Vagina (tissue), 2 donors: ENCODE data around the gene CFAP61. TPM values are rescaled to one million over a fixed set of nuclear protein-coding genes. Genes with fewer than 3 reads are reported as not detected.
A peak's percentile ranks its signal among the peaks of the same experiment; 100 is the strongest.
"Not testable (repeated sequence)": the region's sequence is repeated elsewhere in the genome, so short reads cannot be mapped to it uniquely, and the experiment has no call there.

ENCODE experiments used
- DNase-seq, 2 donors: peaks; one replicate each; pipeline ENCODE4 v3.0.0-alpha.2; 2017; ENCODE audit errors: extremely low spot score in 2 of 2
- H3K27ac ChIP-seq: fragments of 200-600 bp; sonication (generic); one replicate; pipeline ENCODE4 v1.5.1; 2019
- H3K27me3 ChIP-seq: fragments of 200-600 bp; sonication (generic); one replicate; pipeline ENCODE4 v1.5.1; 2019
- H3K36me3 ChIP-seq, 2 donors: fragments of 200-600 bp; sonication (generic); one replicate each; pipeline ENCODE4 v1.5.1; 2017 to 2019
- H3K4me1 ChIP-seq: fragments of 200-600 bp; sonication (generic); one replicate; pipeline ENCODE4 v1.5.1; 2019
- H3K4me3 ChIP-seq, 2 donors: fragments of 200-600 bp; sonication (generic); 1 replicate in 1 of 2; 2 replicates in 1 of 2; pipeline ENCODE4 v1.5.1; 2016 to 2019
- H3K9me3 ChIP-seq: fragments of 200-600 bp; sonication (generic); one replicate; pipeline ENCODE4 v1.5.1; 2019
- CTCF ChIP-seq, 3 experiments: fragments of 450-650 bp in 2 of 3; fragments of 200-600 bp in 1 of 3; sonication (generic) in 1 of 3; IDR thresholded peaks; one replicate each; pipeline ENCODE4 v1.5.1; 2017 to 2019; ENCODE audit warnings: antibody characterized with exemption in 3 of 3, mild to moderate bottlenecking in 2 of 3, moderate library complexity in 2 of 3
- POLR2A ChIP-seq, 2 donors: fragments of 450-650 bp; IDR thresholded peaks; one replicate each; pipeline ENCODE4 v1.6.1; 2017; ENCODE audit warnings: antibody characterized with exemption in 2 of 2, mild to moderate bottlenecking in 2 of 2, moderate library complexity in 2 of 2
- POLR2AphosphoS5 ChIP-seq, 2 donors: sonication (generic); formaldehyde crosslinking; IDR thresholded peaks; one replicate each; pipeline ENCODE4 v1.9.0; 2017; ENCODE audit warnings: antibody characterized with exemption in 2 of 2, mild to moderate bottlenecking in 2 of 2, low read depth in 1 of 2; ENCODE audit not compliant: insufficient read depth in 1 of 2
- intact Hi-C: fragments of 100-400 bp; cut with DNase I; formaldehyde crosslinking; loops from one replicate; pipeline ENCODE4 v1.15.1; 2023
- total RNA-seq: library from RNA; depleted of rRNA; stranded (reverse); fragments of >200 nt; gene quantifications from one replicate; pipeline ENCODE4 v1.2.3, GENCODE V29; 2016

The CFAP61 gene
- total RNA-seq: 1.5 TPM

DNA sequence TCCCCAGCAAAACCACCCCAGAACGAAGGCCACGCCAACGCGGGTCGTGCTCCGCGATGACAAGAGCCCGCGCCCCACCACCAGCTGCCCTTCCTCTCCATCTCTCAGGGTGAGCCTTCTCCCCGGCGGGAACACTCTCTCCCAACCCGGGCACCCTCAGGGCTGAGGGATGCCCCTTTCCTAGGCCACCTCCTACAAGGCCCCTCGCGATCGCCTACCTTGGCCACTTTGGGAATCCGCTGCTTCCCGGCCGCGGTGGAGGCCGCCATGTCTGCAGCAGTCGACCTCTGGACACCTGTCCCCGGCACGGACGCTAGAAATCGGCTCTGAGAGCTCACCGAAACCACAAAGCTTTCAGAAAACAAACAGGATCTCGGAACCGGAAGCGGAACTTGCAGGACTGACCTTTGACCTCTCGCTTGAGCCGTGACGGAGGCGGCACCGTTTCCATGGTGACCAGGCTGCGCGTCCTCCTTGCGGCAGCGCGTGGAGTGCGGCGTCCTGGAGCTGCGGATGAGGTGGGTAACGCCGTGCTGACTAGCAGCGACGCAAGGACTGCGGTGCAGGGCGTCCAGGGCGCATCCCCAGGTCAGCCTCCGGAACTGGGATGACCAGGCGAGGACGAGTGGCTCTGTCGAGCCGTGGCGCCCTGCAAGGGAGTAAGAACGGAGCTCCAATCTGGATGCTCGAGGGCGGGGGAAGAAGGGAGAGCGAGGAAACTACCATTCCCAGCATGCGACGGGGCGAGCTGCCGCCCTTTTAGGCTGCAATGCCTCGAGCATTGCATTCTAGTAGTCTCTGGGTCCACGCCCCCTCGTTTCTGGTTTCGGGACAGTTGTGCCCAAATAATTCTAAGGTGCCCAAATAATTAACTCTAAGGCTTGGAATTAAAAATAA, at the start of gene CFAP61, which contains the start of gene CRNKL1:
CFAP61 (plus strand) TSS at position 459 of the 897 bp plus-strand sequence. CDS start 4,122 bp downstream, outside the sequence.
CRNKL1 (minus strand) TSS at position 393 of the 897 bp plus-strand sequence; CDS start at position 269, 124 bp downstream.
- TF ChIP-seq POLR2A (IDR thresholded peaks at IDR 0.05) (no peak), POLR2AphosphoS5 (IDR thresholded peaks at IDR 0.05; ENCODE audit: insufficient read depth in 1 of 2, low read depth in 1 of 2) (peak; percentile 82 to 89), CTCF (IDR thresholded peaks at IDR 0.05) (peak in 1 of 3 experiments; percentile 24)
- Histone ChIP-seq H3K4me1 (peaks cover 19% of the 10 kb centered on the region), H3K9me3 (no peaks in the 10 kb centered on the region), H3K4me3 (peak within 1 kb of the TSS; percentile 89 to 99), H3K36me3 (peaks cover 0 to 31% of the 10 kb centered on the region in 2 donors), H3K27me3 (no peaks in the 10 kb centered on the region), H3K27ac (peak within 1 kb of the TSS; percentile 89)
- DNase-seq: peak in 1 of 2 donors; percentile 95
- intact Hi-C loops: no loop called here

- no peak for DNase-seq
- Histone ChIP-seq H3K4me1 (peaks cover 32% of the 10 kb centered on the region), H3K36me3 (peaks cover 0 to 24% of the 10 kb centered on the region in 2 donors), H3K9me3 (no peaks in the 10 kb centered on the region), H3K27ac (peak overlapping the region; percentile 83), H3K27me3 (no peaks in the 10 kb centered on the region), H3K4me3 (peak overlapping the region; percentile 4 to 9)
- intact Hi-C loops: no loop called here
- TF ChIP-seq POLR2AphosphoS5 (IDR thresholded peaks at IDR 0.05; ENCODE audit: insufficient read depth in 1 of 2, low read depth in 1 of 2) (peak in 1 of 2 donors; percentile 14), POLR2A (IDR thresholded peaks at IDR 0.05) (no peak), CTCF (IDR thresholded peaks at IDR 0.05) (no peak)
These were observed 49.0 kb upstream of the CFAP61 start for GRCh38 chr20:20003031-20003954.

- H3K27me3 ChIP-seq, intact Hi-C loops, DNase-seq, H3K9me3 ChIP-seq: not testable (repeated sequence)
- Histone ChIP-seq H3K27ac (peak overlapping the region; percentile 83), H3K36me3 (peaks cover 0 to 18% of the 10 kb centered on the region in 2 donors), H3K4me1 (peaks cover 39% of the 10 kb centered on the region), H3K4me3 (peak overlapping the region; percentile 4 to 9)
These were observed 48.4 kb upstream of the CFAP61 start for GRCh38 chr20:20003955-20004322.

- no peaks in the 10 kb centered on the region for H3K9me3 ChIP-seq
- H3K4me1 ChIP-seq: peaks cover 52% of the 10 kb centered on the region
- no peaks in the 10 kb centered on the region for H3K27me3 ChIP-seq
- H3K36me3 ChIP-seq: peaks cover 0 to 7% of the 10 kb centered on the region in 2 donors
- intact Hi-C loops: no loop called here
- no peak for DNase-seq
- no peak overlapping the region for H3K4me3 ChIP-seq
- H3K27ac ChIP-seq: no peak overlapping the region
- TF ChIP-seq POLR2AphosphoS5 (IDR thresholded peaks at IDR 0.05; ENCODE audit: insufficient read depth in 1 of 2, low read depth in 1 of 2): no peak
- no peak for TF ChIP-seq POLR2A (IDR thresholded peaks at IDR 0.05)
- no peak for TF ChIP-seq CTCF (IDR thresholded peaks at IDR 0.05)
These were observed 47.0 kb upstream of the CFAP61 start for GRCh38 chr20:20005342-20005741.

DNA sequence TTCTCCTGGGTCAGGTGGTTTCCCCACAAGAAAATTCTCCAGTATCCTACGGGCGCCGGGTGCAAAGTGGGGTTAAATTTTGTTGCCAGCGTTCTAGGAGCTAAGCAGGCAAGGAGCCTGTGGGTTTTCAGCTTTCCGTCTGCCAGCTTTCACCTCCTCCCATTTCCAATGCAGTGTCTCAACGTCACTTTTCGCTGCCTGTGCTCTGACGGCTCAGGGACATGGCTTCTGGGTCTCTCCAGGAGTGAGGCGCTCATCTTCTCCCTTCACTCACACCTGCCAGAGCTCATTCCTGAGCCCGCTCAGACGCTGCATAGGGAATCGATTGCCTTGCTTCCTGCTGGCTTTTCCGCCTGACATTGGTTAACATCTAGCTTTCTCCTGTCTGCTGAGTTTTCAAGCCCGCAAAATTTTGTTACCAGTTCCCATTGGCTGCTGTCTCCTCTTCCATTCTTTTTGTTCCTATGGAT, 42.5 kb upstream of the CFAP61 start:
- H3K27me3 ChIP-seq: no peaks in the 10 kb centered on the region
- intact Hi-C loops: no loop called here
- peaks cover 45% of the 10 kb centered on the region for H3K4me1 ChIP-seq
- H3K4me3 ChIP-seq: no peak overlapping the region
- H3K27ac ChIP-seq: peak overlapping the region; percentile 91
- no peaks in the 10 kb centered on the region for H3K36me3 ChIP-seq
- H3K9me3 ChIP-seq: no peaks in the 10 kb centered on the region
- DNase-seq: no peak
- TF ChIP-seq POLR2AphosphoS5 (IDR thresholded peaks at IDR 0.05; ENCODE audit: insufficient read depth in 1 of 2, low read depth in 1 of 2): no peak
- TF ChIP-seq POLR2A (IDR thresholded peaks at IDR 0.05): no peak
- no peak for TF ChIP-seq CTCF (IDR thresholded peaks at IDR 0.05)
